GM18507 (cell line): ENCODE results near the gene NCLN.

Source experiments
- DNase-seq: peaks from one replicate; pipeline ENCODE4 v3.0.0; 2011; ENCODE audit warnings: low read depth; ENCODE audit not compliant: insufficient read length; ENCODE audit errors: extremely low spot score
- FAIRE-seq: peaks from 2 replicates; lab custom pipeline; 2011; peaks lifted over from hg19 to GRCh38; lab: Jason Lieb, UNC

NCLN gene

GRCh38 chr19:3243819-3244700, 58.3 kb downstream of the NCLN start:
- no peak for FAIRE-seq
- no peak for DNase-seq

DNA sequence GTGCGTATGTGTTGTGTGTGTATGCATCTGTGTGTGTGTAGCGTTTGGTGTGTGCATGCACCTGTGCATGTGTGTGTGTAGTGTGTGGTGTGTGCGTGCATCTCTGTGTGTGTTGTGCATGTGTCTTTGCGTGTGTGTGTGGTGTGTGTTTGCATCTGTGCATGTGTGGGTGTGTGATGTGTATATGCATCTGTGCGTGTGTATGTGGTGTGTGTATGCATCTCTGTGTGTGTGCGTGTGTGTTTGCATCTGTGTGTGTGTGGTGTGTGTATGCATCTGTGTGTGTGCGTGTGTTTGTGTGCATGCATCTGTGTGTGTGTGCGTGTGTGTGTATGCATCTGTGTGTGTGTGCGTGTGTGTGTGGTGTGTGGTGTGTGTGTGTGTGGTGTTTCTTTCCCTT, 59.3 kb downstream of the NCLN start:
- no peak for FAIRE-seq
- DNase-seq, result no peak

DNA sequence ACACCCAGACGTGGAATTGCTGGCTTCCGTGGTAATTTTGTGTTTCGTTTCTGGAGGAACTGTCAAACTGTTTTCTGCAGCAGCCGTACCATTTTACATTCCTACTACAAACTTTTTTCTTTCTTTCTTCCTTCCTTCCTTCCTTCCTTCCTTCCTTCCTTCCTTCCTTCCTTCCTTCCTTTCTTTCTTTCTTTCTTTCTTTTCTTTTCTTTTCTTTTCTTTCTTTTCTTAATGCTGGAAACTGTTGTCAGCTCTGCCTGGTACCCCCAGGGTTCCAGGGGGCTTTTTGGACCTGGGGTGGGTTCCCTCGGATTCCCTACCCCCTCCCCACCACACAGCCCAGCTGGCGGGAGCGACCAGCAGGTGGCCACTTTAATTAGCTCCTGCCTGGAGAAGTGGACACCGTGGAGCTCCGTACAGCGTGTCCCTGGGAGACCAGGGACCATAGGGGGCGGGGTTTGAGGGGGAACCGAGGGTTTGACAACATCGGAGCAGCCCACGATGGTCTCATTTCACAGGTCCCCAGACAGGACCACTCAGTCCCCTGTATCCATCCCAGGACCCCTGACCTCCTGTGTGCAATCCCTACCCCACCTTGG, 63.1 kb downstream of the NCLN start:
- FAIRE-seq (no peak), DNase-seq (no peak)

GRCh38 chr19:3249408-3249807, 63.7 kb downstream of the NCLN start:
- DNase-seq, result no peak
- no peak for FAIRE-seq

DNA sequence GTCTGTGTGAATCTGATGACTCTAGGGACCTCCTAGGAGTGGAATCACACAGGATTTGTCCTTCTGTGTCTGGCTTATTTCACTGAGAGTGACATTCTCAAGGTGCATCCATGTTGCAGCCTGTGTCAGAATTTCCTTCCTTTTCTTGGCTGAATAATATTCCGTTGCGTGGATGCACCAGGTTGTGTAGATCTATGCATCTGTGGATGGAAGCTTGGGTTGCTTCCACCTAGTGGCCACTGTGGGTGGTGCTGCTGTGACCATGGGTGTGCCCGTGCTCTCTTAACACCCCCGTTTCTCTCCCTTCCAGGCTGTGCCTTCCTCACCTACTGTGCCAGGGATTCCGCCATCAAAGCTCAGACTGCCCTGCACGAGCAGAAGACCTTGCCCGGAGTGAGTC, 64.9 kb downstream of the NCLN start:
- peak; percentile 18 for FAIRE-seq
- no peak for DNase-seq

DNA sequence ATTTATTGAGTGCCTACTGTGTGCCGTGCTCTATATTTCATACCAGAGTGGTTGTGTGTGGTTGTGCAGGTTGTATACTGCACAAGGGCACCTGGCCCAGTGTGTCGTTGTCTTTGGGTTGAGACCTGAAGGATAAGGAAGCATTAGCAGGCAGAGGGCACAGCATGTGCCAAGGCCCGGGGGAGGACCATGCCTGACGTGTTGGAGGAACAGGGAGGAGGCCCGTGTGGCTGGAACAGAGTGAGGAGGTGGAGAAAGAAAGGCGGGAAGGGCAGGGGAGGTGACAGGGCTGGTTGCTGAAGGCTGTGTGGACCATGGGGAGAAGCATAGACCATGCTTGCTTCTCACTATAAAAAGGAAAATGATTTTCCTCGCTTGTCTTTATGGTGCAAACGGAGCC, 65.5 kb downstream of the NCLN start:
- DNase-seq (no peak), FAIRE-seq (no peak)

GRCh38 chr19:3252650-3253049, 66.9 kb downstream of the NCLN start:
- FAIRE-seq, result no peak

DNA sequence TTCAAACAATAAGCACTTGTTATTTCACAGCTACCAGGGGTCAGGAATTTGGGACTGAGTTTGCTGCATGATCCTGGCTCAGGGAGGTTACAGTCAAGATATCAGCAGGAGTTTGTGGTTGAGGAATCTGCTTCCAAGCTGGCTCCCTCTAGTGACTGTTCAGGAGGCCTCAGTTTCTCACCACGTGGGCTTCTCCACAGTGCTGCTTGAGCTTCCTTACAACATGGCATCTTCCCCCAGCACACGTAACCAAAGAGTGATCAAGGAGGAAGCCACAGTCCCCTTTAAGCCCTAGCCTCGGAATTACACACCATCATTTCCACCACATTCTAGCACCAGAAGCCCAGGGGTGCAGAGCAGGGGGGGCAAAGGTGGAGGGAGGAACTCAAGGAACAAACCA, 67.5 kb downstream of the NCLN start:
- DNase-seq (no peak), FAIRE-seq (no peak)

More at GRCh38 chr19:3252650-3253049, 66.9 kb downstream of the NCLN start:
- DNase-seq, result no peak

DNA sequence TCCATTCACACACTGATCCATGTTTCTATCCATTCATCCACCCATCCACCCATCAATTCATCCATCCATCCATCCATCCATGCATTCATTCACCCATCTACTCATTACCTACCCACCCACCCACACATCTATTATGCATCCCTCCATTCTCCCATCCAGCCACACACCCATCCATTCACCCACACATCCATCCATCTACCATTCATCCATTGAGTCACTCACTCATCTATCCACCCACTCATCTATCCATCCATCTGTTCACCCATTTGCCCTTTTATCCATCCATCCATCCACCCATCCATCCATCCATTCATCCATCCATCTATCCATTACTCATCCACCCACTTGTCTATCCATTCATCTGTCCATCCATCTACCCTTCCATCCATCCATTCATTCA, 68.8 kb downstream of the NCLN start:
- FAIRE-seq (no peak), DNase-seq (no peak)

- FAIRE-seq, result no peak
Measured at GRCh38 chr19:3257071-3257470, 71.3 kb downstream of the NCLN start.

More at GRCh38 chr19:3257071-3257470, 71.3 kb downstream of the NCLN start:
- DNase-seq, result no peak
